ENCODE results near the gene SCN5A. TPM values are rescaled to one million over a fixed set of nuclear protein-coding genes. Genes with fewer than 3 reads are reported as not detected.

SCN5A gene
- total RNA-seq, 1 experiment from 2014 or later: 0.16 TPM

DNA sequence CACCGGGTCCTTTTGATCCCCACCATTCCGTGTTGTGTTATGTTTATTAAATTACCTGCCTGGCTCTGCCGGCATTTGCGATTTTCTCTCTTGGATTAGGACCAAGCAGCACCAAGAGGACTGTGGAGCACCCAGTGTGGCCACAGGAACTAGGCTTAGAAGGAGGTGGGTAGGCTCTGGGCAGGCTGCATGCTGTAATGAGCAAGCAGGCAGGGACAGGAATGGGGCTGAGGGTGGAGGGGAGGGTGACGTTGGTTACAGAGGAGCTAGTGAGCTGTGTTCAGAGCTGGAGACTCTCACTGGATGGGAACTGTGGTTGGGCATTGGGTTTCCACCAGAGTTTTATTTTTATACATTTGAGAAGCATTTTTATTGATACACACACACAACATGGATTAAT is 7.9 kb upstream of the SCN5A start:
- intact Hi-C loops (cut with micrococcal nuclease; ENCODE audit: unreplicated experiment): no loop called here
- H3K4me1 Mint-ChIP-seq (ENCODE audit: low read depth, unreplicated experiment): no peaks in the 10 kb centered on the region
- TF ChIP-seq, protein P1, sequence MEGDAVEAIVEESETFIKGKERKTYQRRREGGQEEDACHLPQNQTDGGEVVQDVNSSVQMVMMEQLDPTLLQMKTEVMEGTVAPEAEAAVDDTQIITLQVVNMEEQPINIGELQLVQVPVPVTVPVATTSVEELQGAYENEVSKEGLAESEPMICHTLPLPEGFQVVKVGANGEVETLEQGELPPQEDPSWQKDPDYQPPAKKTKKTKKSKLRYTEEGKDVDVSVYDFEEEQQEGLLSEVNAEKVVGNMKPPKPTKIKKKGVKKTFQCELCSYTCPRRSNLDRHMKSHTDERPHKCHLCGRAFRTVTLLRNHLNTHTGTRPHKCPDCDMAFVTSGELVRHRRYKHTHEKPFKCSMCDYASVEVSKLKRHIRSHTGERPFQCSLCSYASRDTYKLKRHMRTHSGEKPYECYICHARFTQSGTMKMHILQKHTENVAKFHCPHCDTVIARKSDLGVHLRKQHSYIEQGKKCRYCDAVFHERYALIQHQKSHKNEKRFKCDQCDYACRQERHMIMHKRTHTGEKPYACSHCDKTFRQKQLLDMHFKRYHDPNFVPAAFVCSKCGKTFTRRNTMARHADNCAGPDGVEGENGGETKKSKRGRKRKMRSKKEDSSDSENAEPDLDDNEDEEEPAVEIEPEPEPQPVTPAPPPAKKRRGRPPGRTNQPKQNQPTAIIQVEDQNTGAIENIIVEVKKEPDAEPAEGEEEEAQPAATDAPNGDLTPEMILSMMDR (IDR thresholded peaks at IDR 0.05; ENCODE audit: insufficient read depth in 1 of 2, low read depth in 1 of 2, low read length in 1 of 2, severe bottlenecking in 1 of 2, unreplicated experiment in 1 of 2): no peak
- H3K36me3 Mint-ChIP-seq (ENCODE audit: insufficient read depth, unreplicated experiment): no peaks in the 10 kb centered on the region
- no peak overlapping the region for H3K4me3 Mint-ChIP-seq (ENCODE audit: unreplicated experiment)
- DNase-seq: no peak
- no peak overlapping the region for H3K27ac Mint-ChIP-seq (ENCODE audit: unreplicated experiment)
- Histone ChIP-seq H3K9me3 (no peaks in the 10 kb centered on the region), H3K4me1 (no peaks in the 10 kb centered on the region), H3K36me3 (ENCODE audit: control insufficient read depth, insufficient read depth, low read length) (no peaks in the 10 kb centered on the region), H3K27me3 (replicated peaks; ENCODE audit: control insufficient read depth, insufficient read depth, low read length) (no peaks in the 10 kb centered on the region), H3K4me3 (ENCODE audit: low read depth, low read length) (no peak overlapping the region)
- H3K9me3 Mint-ChIP-seq (ENCODE audit: unreplicated experiment): peaks cover under 1% of the 10 kb centered on the region
- ChIA-PET CTCF (no interaction called here), POLR2A (no interaction called here)
- no TSS peak for BruUV-seq (replicated peaks)
- peaks cover 5% of the 10 kb centered on the region for H3K27me3 Mint-ChIP-seq (ENCODE audit: insufficient read depth, unreplicated experiment)

DNA sequence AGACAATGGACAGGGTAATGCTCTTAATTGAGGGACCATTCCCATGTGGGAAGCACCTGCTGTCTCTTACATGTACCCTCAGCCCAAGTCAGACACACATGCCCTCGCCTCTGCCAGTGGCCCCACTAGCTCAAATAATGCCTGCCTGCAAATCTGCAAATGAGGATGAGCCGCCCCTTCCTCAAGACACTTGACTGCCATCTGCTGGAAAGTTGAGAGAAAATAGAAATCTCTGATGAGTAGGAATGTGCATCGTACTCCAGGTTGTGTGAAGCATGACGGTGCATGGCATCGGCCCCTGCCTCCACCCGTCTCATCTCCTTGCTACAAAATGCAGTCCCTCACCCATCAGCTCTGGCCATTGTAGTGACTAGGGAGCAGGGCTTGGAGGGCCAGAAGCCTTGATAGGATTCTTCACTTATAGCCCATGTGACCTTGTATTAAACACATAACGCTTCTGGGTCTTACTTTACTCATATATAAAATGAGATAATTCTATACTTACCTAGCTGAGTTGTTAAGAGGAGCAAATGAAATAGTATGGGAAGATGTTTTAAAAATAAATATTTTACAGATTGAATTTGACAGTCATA is 6.3 kb upstream of the SCN5A start:
- Mint-ChIP-seq H3K4me3 (ENCODE audit: unreplicated experiment) (no peak overlapping the region), H3K36me3 (ENCODE audit: insufficient read depth, unreplicated experiment) (no peaks in the 10 kb centered on the region), H3K4me1 (ENCODE audit: low read depth, unreplicated experiment) (no peaks in the 10 kb centered on the region), H3K27ac (ENCODE audit: unreplicated experiment) (no peak overlapping the region), H3K27me3 (ENCODE audit: insufficient read depth, unreplicated experiment) (peaks cover 5% of the 10 kb centered on the region), H3K9me3 (ENCODE audit: unreplicated experiment) (no peaks in the 10 kb centered on the region)
- intact Hi-C loops (cut with micrococcal nuclease; ENCODE audit: unreplicated experiment): loop anchor here (1.0 kb wide), 2 partner anchors 135 to 160 kb away; partner anchors contain the start of gene EXOG
- ChIA-PET CTCF (interaction anchor here (0.6 to 1.9 kb wide), 9 partner anchors 9 to 1031 kb away, joined by 3 to 50 read pairs (median 6); partner anchors contain the start of gene EXOG), POLR2A (no interaction called here)
- no peak overlapping the region for H3K4me3 ChIP-seq (ENCODE audit: low read depth, low read length)
- H3K27me3 ChIP-seq (replicated peaks; ENCODE audit: control insufficient read depth, insufficient read depth, low read length): no peaks in the 10 kb centered on the region
- no peaks in the 10 kb centered on the region for H3K9me3 ChIP-seq
- H3K4me1 ChIP-seq: no peaks in the 10 kb centered on the region
- no peaks in the 10 kb centered on the region for H3K36me3 ChIP-seq (ENCODE audit: control insufficient read depth, insufficient read depth, low read length)
- TF ChIP-seq, protein P1 (IDR thresholded peaks at IDR 0.05; ENCODE audit: insufficient read depth in 1 of 2, low read depth in 1 of 2, low read length in 1 of 2, severe bottlenecking in 1 of 2, unreplicated experiment in 1 of 2): peak; percentile 54 to 64
- DNase-seq: peak in 1 of 2 experiments; percentile 55
- no TSS peak for BruUV-seq (replicated peaks)

DNA sequence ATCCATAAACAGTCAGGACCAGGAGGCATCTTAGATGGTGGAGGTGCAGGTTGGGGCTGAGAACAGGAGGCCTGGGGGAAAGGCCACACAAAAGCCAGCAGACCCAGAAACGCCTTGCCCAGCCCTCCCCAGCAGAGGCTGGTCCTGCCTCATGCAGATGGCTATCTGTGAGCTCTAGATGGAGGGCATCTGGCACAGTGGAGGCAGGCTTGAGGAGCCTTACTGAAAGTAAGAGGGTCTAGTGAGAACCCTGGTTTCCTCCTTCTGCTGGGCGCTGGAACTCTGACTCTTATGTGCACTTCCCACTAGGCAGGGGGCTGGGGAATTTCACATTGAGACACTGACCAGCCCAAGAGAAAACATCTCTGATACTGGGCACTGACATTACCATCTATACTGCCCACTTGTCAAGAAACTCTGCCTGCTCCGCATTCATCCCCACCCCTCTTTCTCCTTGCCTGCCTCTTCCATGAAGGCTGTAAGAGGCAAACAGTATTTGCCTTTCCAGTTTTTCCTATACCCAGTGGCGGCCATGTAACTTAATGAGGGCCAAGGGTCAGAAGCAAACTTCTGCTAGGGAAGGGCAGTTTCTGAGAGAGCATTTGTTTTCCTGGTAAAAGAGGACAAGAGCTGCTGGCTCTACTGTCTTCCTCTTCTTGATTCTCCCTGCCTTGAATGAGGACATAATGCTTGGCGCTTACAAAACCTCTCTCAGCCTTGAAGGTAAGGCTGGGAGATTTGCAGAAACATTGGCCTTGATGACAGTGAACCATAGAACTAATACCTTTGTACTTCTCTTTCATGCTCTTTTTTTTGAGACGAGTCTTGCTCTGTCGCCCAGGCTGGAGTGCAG is 4.4 kb upstream of the SCN5A start:
- DNase-seq: no peak
- CTCF ChIA-PET: interaction anchor here (0.8 kb wide), 1 partner anchor 190 kb away, joined by 3 read pairs; no protein-coding TSS in a partner anchor
- Mint-ChIP-seq H3K27ac (ENCODE audit: unreplicated experiment) (no peak overlapping the region), H3K4me1 (ENCODE audit: low read depth, unreplicated experiment) (no peaks in the 10 kb centered on the region), H3K9me3 (ENCODE audit: unreplicated experiment) (no peaks in the 10 kb centered on the region), H3K27me3 (ENCODE audit: insufficient read depth, unreplicated experiment) (peaks cover 3% of the 10 kb centered on the region), H3K4me3 (ENCODE audit: unreplicated experiment) (no peak overlapping the region), H3K36me3 (ENCODE audit: insufficient read depth, unreplicated experiment) (no peaks in the 10 kb centered on the region)
- TF ChIP-seq, protein P1 (IDR thresholded peaks at IDR 0.05; ENCODE audit: insufficient read depth in 1 of 2, low read depth in 1 of 2, low read length in 1 of 2, severe bottlenecking in 1 of 2, unreplicated experiment in 1 of 2): no peak
- Histone ChIP-seq H3K4me1 (peaks cover 5% of the 10 kb centered on the region; the same call in 1 of the 2 replicates), H3K36me3 (ENCODE audit: control insufficient read depth, insufficient read depth, low read length) (no peaks in the 10 kb centered on the region), H3K9me3 (no peaks in the 10 kb centered on the region), H3K4me3 (ENCODE audit: low read depth, low read length) (no peak overlapping the region), H3K27me3 (replicated peaks; ENCODE audit: control insufficient read depth, insufficient read depth, low read length) (no peaks in the 10 kb centered on the region)
- POLR2A ChIA-PET: no interaction called here
- intact Hi-C loops (cut with micrococcal nuclease; ENCODE audit: unreplicated experiment): no loop called here
- BruUV-seq (replicated peaks): no TSS peak
